ENCODE measurements around the gene NFYC.

GRCh38 chr1:40658751-40659648 is 32.5 kb upstream of the NFYC start:
- TF ChIP-seq POLR2AphosphoS5 (IDR thresholded peaks at IDR 0.05), result no peak
- TF ChIP-seq, protein P1, sequence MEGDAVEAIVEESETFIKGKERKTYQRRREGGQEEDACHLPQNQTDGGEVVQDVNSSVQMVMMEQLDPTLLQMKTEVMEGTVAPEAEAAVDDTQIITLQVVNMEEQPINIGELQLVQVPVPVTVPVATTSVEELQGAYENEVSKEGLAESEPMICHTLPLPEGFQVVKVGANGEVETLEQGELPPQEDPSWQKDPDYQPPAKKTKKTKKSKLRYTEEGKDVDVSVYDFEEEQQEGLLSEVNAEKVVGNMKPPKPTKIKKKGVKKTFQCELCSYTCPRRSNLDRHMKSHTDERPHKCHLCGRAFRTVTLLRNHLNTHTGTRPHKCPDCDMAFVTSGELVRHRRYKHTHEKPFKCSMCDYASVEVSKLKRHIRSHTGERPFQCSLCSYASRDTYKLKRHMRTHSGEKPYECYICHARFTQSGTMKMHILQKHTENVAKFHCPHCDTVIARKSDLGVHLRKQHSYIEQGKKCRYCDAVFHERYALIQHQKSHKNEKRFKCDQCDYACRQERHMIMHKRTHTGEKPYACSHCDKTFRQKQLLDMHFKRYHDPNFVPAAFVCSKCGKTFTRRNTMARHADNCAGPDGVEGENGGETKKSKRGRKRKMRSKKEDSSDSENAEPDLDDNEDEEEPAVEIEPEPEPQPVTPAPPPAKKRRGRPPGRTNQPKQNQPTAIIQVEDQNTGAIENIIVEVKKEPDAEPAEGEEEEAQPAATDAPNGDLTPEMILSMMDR (IDR thresholded peaks at IDR 0.05), result no peak
